ENCODE data around the gene PHKA1.

DNA sequence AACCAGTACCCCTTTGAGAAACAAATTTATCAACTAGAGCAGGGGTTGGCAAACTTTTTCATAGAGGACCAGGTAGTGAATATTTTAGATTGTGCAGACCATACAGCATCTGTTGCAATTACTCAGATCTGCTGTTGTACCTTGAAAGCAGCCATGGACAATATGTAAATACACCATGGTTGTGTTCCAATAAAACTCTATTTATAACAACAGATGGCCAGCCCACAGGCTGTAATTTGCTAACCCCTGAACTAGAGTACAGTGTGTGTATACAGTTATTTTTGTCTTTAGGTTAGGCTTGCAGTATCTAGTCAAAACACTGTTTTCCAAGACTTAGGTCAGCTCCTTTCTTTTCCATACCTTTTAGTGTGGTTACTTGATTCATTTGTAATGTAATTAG is 54.4 kb downstream of the PHKA1 start:
- no peak for TF ChIP-seq MYC (IDR thresholded peaks at IDR 0.05; ENCODE audit: borderline replicate concordance, low read length)
- TF ChIP-seq, protein P1, sequence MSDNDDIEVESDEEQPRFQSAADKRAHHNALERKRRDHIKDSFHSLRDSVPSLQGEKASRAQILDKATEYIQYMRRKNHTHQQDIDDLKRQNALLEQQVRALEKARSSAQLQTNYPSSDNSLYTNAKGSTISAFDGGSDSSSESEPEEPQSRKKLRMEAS (IDR thresholded peaks at IDR 0.05): no peak
- no peak for TF ChIP-seq CHD2 (IDR thresholded peaks at IDR 0.05; ENCODE audit: low read length, partially characterized antibody)
- no peak for TF ChIP-seq RAD21 (conservative IDR thresholded peaks at IDR 0.05 in 1 of 2, IDR thresholded peaks at IDR 0.05 in 1 of 2)
- no peak for TF ChIP-seq CTCF (IDR thresholded peaks at IDR 0.05)
- no peak for TF ChIP-seq POLR2A (IDR thresholded peaks at IDR 0.05; ENCODE audit: low read length)
- no peak for TF ChIP-seq MAFK (IDR thresholded peaks at IDR 0.05; ENCODE audit: partially characterized antibody)
- no peak for TF ChIP-seq RNF2 (IDR thresholded peaks at IDR 0.05; ENCODE audit: borderline replicate concordance, low read depth)
